ENCODE results near the gene ACER3. TPM values are rescaled to one million over a fixed set of nuclear protein-coding genes. Genes with fewer than 3 reads are reported as not detected.

Gene ACER3
- total RNA-seq, 1 donor from 2014 or later: 17.3 TPM

- DNase-seq (ENCODE audit: low spot score): no peak
- no peaks in the 10 kb centered on the region for H3K36me3 Mint-ChIP-seq (ENCODE audit: low read depth, unreplicated experiment)
- no peaks in the 10 kb centered on the region for H3K9me3 Mint-ChIP-seq (ENCODE audit: unreplicated experiment)
- TF ChIP-seq, protein P1, sequence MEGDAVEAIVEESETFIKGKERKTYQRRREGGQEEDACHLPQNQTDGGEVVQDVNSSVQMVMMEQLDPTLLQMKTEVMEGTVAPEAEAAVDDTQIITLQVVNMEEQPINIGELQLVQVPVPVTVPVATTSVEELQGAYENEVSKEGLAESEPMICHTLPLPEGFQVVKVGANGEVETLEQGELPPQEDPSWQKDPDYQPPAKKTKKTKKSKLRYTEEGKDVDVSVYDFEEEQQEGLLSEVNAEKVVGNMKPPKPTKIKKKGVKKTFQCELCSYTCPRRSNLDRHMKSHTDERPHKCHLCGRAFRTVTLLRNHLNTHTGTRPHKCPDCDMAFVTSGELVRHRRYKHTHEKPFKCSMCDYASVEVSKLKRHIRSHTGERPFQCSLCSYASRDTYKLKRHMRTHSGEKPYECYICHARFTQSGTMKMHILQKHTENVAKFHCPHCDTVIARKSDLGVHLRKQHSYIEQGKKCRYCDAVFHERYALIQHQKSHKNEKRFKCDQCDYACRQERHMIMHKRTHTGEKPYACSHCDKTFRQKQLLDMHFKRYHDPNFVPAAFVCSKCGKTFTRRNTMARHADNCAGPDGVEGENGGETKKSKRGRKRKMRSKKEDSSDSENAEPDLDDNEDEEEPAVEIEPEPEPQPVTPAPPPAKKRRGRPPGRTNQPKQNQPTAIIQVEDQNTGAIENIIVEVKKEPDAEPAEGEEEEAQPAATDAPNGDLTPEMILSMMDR (IDR thresholded peaks at IDR 0.05; ENCODE audit: unreplicated experiment): no peak
- no peak overlapping the region for H3K4me3 Mint-ChIP-seq (ENCODE audit: unreplicated experiment)
- H3K27ac Mint-ChIP-seq (ENCODE audit: unreplicated experiment): no peak overlapping the region
- peaks cover 12% of the 10 kb centered on the region for H3K4me1 Mint-ChIP-seq (ENCODE audit: unreplicated experiment)
- H3K27me3 Mint-ChIP-seq (ENCODE audit: unreplicated experiment): no peaks in the 10 kb centered on the region
These were observed 24.8 kb downstream of the ACER3 start for GRCh38 chr11:76885390-76886097.

DNA sequence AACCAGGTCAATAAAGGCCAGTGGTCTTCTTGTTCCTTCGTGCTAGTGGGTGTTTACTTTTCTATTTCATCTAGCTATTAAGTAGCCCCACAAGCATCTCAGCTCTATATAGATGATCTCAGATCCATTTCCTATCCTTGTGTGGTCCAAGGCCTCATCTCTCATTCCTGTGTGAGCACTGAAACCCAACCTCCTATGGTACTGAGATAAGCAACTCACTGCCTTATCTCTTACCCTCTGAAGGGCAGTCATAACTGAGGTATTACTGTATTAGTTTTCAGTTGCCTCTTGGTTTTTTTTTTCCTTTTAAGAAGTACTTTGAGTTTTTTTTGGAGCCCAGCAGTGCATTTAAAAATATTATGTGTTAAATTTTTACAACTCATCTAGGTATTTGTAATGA, 28.3 kb downstream of the ACER3 start:
- no peak for DNase-seq (ENCODE audit: low spot score)
- no peaks in the 10 kb centered on the region for H3K9me3 Mint-ChIP-seq (ENCODE audit: unreplicated experiment)
- no peak overlapping the region for H3K4me3 Mint-ChIP-seq (ENCODE audit: unreplicated experiment)
- H3K27ac Mint-ChIP-seq (ENCODE audit: unreplicated experiment): no peak overlapping the region
- peaks cover 12% of the 10 kb centered on the region for H3K4me1 Mint-ChIP-seq (ENCODE audit: unreplicated experiment)
- TF ChIP-seq, protein P1 (IDR thresholded peaks at IDR 0.05; ENCODE audit: unreplicated experiment): no peak
- no peaks in the 10 kb centered on the region for H3K27me3 Mint-ChIP-seq (ENCODE audit: unreplicated experiment)
- H3K36me3 Mint-ChIP-seq (ENCODE audit: low read depth, unreplicated experiment): no peaks in the 10 kb centered on the region

DNA sequence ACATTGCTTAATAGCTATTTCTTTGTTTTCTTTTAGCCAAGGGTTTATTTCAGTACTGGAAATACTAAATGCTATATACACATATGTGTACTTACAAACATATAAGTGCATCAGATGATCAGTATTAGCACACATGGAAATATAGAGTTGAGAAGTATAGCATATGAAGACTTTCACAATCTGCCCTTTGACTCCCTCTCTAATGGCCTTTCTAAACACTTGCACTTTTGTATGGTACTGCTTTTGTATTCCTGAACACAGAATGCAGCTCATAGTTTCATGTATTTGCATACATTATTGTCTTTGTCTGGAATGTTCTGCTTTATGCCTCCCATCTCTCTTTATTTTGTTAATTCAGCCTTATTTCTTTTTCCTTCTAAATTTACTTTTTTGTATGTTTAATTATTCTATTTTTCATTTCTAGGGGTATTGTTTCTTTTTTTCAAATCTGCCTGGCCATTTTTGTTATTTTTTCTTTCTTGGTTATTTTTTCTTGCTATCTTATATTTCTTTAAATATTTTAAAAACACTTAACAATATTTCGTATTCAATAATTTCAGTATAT, 28.8 kb downstream of the ACER3 start:
- TF ChIP-seq, protein P1 (IDR thresholded peaks at IDR 0.05; ENCODE audit: unreplicated experiment): no peak
- peaks cover 15% of the 10 kb centered on the region for H3K4me1 Mint-ChIP-seq (ENCODE audit: unreplicated experiment)
- no peaks in the 10 kb centered on the region for H3K9me3 Mint-ChIP-seq (ENCODE audit: unreplicated experiment)
- H3K27ac Mint-ChIP-seq (ENCODE audit: unreplicated experiment): no peak overlapping the region
- no peaks in the 10 kb centered on the region for H3K27me3 Mint-ChIP-seq (ENCODE audit: unreplicated experiment)
- no peaks in the 10 kb centered on the region for H3K36me3 Mint-ChIP-seq (ENCODE audit: low read depth, unreplicated experiment)
- DNase-seq (ENCODE audit: low spot score): no peak
- no peak overlapping the region for H3K4me3 Mint-ChIP-seq (ENCODE audit: unreplicated experiment)

GRCh38 chr11:76890329-76890728, 29.6 kb downstream of the ACER3 start:
- TF ChIP-seq, protein P1 (IDR thresholded peaks at IDR 0.05; ENCODE audit: unreplicated experiment): no peak
- Mint-ChIP-seq H3K27me3 (ENCODE audit: unreplicated experiment) (no peaks in the 10 kb centered on the region), H3K27ac (ENCODE audit: unreplicated experiment) (no peak overlapping the region), H3K9me3 (ENCODE audit: unreplicated experiment) (no peaks in the 10 kb centered on the region), H3K4me1 (ENCODE audit: unreplicated experiment) (peaks cover 19% of the 10 kb centered on the region), H3K4me3 (ENCODE audit: unreplicated experiment) (no peak overlapping the region), H3K36me3 (ENCODE audit: low read depth, unreplicated experiment) (no peaks in the 10 kb centered on the region)
- DNase-seq (ENCODE audit: low spot score): no peak

GRCh38 chr11:76891285-76891684, 30.6 kb downstream of the ACER3 start:
- Mint-ChIP-seq H3K4me1 (ENCODE audit: unreplicated experiment) (peaks cover 17% of the 10 kb centered on the region), H3K4me3 (ENCODE audit: unreplicated experiment) (no peak overlapping the region), H3K27ac (ENCODE audit: unreplicated experiment) (no peak overlapping the region), H3K36me3 (ENCODE audit: low read depth, unreplicated experiment) (no peaks in the 10 kb centered on the region), H3K9me3 (ENCODE audit: unreplicated experiment) (no peaks in the 10 kb centered on the region), H3K27me3 (ENCODE audit: unreplicated experiment) (no peaks in the 10 kb centered on the region)
- DNase-seq (ENCODE audit: low spot score): no peak
- TF ChIP-seq, protein P1 (IDR thresholded peaks at IDR 0.05; ENCODE audit: unreplicated experiment): no peak

Measured in endothelial cell (in vitro differentiated cells).